ENCODE measurements around the gene KCNJ2.

KCNJ2 gene

DNA sequence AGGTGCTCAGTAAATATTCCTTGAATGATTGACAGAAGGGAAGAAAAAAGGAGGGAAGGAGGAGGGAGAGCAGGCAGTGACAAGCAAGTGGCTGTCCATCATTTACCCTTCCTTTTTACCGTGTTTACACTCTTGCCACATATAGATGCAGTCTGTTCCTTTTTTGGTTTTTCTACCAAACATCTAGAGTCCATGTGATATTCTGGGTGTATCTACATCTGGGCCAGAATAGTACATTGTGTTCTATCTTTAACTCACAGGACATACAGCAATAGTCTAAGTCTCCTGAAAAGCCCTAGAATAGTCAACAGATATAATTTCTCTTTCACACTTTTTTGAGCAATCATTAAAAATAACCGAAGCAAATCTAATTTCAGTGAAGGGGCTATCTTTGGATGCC is 33.5 kb downstream of the KCNJ2 start:
- Histone ChIP-seq H3K9me3 (ENCODE audit: control insufficient read depth, insufficient read depth, low read length) (no peaks in the 10 kb centered on the region), H3K79me2 (ENCODE audit: control insufficient read depth, low read length) (no peaks in the 10 kb centered on the region), H3F3A (ENCODE audit: control insufficient read depth, insufficient read depth) (no peaks in the 10 kb centered on the region), H3K4me3 (ENCODE audit: low read length) (no peak overlapping the region), H3K36me3 (ENCODE audit: control insufficient read depth, low read length) (no peaks in the 10 kb centered on the region), H4K20me1 (ENCODE audit: control insufficient read depth, insufficient read depth, low read depth, low read length) (no peaks in the 10 kb centered on the region), H3K27me3 (ENCODE audit: control insufficient read depth, low read length) (no peaks in the 10 kb centered on the region), H3K9me2 (replicated peaks; ENCODE audit: control insufficient read depth, low read length) (no peaks in the 10 kb centered on the region), H3K4me2 (ENCODE audit: low read length) (no peak overlapping the region), H3K4me1 (ENCODE audit: control insufficient read depth, low read length) (no peaks in the 10 kb centered on the region), H3K27ac (ENCODE audit: low read depth, low read length) (no peak overlapping the region)
- no peak for TF ChIP-seq EZH2phosphoT487 (IDR thresholded peaks at IDR 0.05; ENCODE audit: borderline replicate concordance, low read length)
- TF ChIP-seq, protein P1, sequence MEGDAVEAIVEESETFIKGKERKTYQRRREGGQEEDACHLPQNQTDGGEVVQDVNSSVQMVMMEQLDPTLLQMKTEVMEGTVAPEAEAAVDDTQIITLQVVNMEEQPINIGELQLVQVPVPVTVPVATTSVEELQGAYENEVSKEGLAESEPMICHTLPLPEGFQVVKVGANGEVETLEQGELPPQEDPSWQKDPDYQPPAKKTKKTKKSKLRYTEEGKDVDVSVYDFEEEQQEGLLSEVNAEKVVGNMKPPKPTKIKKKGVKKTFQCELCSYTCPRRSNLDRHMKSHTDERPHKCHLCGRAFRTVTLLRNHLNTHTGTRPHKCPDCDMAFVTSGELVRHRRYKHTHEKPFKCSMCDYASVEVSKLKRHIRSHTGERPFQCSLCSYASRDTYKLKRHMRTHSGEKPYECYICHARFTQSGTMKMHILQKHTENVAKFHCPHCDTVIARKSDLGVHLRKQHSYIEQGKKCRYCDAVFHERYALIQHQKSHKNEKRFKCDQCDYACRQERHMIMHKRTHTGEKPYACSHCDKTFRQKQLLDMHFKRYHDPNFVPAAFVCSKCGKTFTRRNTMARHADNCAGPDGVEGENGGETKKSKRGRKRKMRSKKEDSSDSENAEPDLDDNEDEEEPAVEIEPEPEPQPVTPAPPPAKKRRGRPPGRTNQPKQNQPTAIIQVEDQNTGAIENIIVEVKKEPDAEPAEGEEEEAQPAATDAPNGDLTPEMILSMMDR (IDR thresholded peaks at IDR 0.05; ENCODE audit: low read depth, low read length, poor library complexity, severe bottlenecking), result no peak

DNA sequence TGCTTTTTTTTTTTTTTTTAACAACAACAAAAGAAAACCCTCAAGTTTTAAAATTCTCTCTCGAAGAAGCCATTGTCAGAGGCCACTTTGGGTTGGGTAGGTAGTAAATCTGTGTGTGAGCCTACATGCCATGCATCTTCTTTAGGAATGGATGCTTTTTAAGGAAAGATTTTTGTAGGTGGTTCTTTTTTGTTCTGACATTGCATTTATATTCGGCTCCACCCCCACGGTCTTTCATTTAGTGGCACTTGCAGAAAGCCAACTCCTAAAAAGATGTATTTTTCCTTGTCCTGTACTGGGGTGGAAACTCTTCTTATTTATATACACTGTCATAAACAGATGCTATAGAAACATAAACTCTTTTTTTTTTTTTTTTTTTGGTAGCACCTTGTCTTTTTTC is 35.1 kb downstream of the KCNJ2 start:
- no peaks in the 10 kb centered on the region for H4K20me1 ChIP-seq (ENCODE audit: control insufficient read depth, insufficient read depth, low read depth, low read length)
- H3F3A ChIP-seq (ENCODE audit: control insufficient read depth, insufficient read depth), result no peaks in the 10 kb centered on the region
- no peaks in the 10 kb centered on the region for H3K9me2 ChIP-seq (replicated peaks; ENCODE audit: control insufficient read depth, low read length)
- H3K27me3 ChIP-seq (ENCODE audit: control insufficient read depth, low read length), result no peaks in the 10 kb centered on the region
- no peaks in the 10 kb centered on the region for H3K4me1 ChIP-seq (ENCODE audit: control insufficient read depth, low read length)
- H3K27ac ChIP-seq (ENCODE audit: low read depth, low read length), result no peak overlapping the region
- H3K9me3 ChIP-seq (ENCODE audit: control insufficient read depth, insufficient read depth, low read length), result no peaks in the 10 kb centered on the region
- no peak overlapping the region for H3K4me2 ChIP-seq (ENCODE audit: low read length)
- no peak overlapping the region for H3K4me3 ChIP-seq (ENCODE audit: low read length)
- H3K79me2 ChIP-seq (ENCODE audit: control insufficient read depth, low read length), result no peaks in the 10 kb centered on the region
- TF ChIP-seq, protein P1 (IDR thresholded peaks at IDR 0.05; ENCODE audit: low read depth, low read length, poor library complexity, severe bottlenecking), result no peak
- TF ChIP-seq EZH2phosphoT487 (IDR thresholded peaks at IDR 0.05; ENCODE audit: borderline replicate concordance, low read length), result no peak
- H3K36me3 ChIP-seq (ENCODE audit: control insufficient read depth, low read length), result no peaks in the 10 kb centered on the region

DNA sequence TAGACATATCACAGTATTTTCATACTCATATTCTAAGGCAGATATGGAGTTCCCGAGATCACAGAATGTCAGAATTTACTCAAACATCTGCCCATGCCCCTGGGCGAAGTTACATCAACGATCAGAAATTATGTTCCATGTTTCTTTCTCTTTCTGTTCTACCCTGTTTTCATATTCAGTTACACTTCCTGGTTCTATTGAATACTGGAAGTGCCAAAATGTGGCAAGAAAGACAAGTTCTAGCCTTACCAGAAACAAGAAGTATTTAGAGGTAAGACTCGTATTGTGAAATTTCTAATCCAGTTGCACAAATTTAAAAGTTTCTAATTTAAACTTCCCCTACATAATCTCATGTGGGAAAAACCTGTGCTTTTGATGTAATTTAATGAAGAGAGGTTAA is 36.1 kb downstream of the KCNJ2 start:
- Histone ChIP-seq H3K36me3 (ENCODE audit: control insufficient read depth, low read length) (no peaks in the 10 kb centered on the region), H3K79me2 (ENCODE audit: control insufficient read depth, low read length) (no peaks in the 10 kb centered on the region), H3K27ac (ENCODE audit: low read depth, low read length) (no peak overlapping the region), H3F3A (ENCODE audit: control insufficient read depth, insufficient read depth) (no peaks in the 10 kb centered on the region), H3K27me3 (ENCODE audit: control insufficient read depth, low read length) (no peaks in the 10 kb centered on the region), H3K9me2 (replicated peaks; ENCODE audit: control insufficient read depth, low read length) (no peaks in the 10 kb centered on the region), H4K20me1 (ENCODE audit: control insufficient read depth, insufficient read depth, low read depth, low read length) (no peaks in the 10 kb centered on the region), H3K4me1 (ENCODE audit: control insufficient read depth, low read length) (no peaks in the 10 kb centered on the region), H3K4me2 (ENCODE audit: low read length) (no peak overlapping the region), H3K4me3 (ENCODE audit: low read length) (no peak overlapping the region), H3K9me3 (ENCODE audit: control insufficient read depth, insufficient read depth, low read length) (no peaks in the 10 kb centered on the region)
- TF ChIP-seq, protein P1 (IDR thresholded peaks at IDR 0.05; ENCODE audit: low read depth, low read length, poor library complexity, severe bottlenecking), result no peak
- no peak for TF ChIP-seq EZH2phosphoT487 (IDR thresholded peaks at IDR 0.05; ENCODE audit: borderline replicate concordance, low read length)

All from DOHH2 (cell line).